ENCODE results near the gene CHRNG.

Gene CHRNG

GRCh38 chr2:232505856-232506255, 33.6 kb upstream of the CHRNG start:
- no peak for FAIRE-seq

DNA sequence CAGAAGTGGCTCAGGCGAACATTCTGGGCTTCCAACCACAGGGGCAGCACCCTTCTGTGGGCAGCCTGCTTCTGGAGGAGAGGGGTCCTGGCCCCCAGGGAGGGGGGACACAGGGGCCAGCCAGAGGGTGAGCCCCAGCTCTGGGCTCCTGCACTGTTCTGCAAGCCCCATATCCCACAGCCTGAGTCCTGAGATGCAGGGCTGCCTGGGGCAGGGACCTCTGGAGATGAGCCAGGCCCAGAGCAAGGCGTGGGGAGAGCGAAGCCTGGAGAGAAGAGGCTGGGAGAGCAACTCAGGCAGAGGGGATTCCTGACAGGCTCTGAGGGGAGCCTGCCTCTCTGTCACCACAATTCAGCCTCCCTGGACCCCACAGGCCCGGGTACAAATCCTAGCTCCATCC, 32.8 kb upstream of the CHRNG start:
- no peak for FAIRE-seq

DNA sequence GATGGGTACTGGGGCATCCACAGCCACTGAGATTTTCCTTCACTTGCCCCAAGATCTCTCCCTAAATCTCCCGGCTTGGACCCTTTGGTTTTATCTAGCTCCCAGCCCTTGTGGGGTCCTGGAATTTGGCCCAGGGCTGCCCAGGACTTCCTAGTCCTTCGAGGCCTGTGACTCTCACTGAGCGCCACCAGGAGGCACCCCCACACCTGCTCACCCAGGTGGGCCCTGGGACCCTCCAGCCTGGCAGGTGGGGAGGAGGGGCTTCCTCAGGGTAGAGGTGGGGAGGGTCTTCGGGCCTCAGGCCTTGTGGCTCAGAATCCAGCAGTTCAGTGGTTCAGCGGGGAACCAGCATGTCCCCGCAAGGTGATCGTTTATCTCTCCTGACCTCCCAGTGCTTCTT, 31.2 kb upstream of the CHRNG start:
- no peak for FAIRE-seq

GRCh38 chr2:232511336-232511890, 28.1 kb upstream of the CHRNG start:
- FAIRE-seq = no peak

DNA sequence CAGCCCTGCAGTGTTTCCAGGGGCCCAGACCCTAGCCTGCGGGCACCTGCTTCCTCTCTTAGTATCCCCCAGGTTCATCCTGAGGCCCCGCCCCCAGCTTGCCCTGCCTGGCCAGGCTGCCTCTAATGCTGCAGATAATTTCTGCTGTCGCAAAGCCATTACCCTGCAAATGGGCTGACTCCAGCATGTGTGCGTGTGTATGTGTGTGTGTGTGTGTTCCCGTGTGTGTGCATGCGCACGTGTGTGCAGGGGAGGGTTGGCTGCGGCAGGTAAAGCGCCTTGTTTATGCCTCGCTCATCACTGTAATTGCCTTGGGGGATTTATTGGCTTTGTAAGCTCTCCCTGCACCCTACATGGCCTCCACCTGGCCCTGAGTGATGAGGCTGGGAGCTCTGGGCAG, 26.9 kb upstream of the CHRNG start:
- no peak for FAIRE-seq

GRCh38 chr2:232513353-232513752, 26.1 kb upstream of the CHRNG start:
- FAIRE-seq = no peak

GRCh38 chr2:232515639-232516038, 23.9 kb upstream of the CHRNG start:
- FAIRE-seq = no peak

DNA sequence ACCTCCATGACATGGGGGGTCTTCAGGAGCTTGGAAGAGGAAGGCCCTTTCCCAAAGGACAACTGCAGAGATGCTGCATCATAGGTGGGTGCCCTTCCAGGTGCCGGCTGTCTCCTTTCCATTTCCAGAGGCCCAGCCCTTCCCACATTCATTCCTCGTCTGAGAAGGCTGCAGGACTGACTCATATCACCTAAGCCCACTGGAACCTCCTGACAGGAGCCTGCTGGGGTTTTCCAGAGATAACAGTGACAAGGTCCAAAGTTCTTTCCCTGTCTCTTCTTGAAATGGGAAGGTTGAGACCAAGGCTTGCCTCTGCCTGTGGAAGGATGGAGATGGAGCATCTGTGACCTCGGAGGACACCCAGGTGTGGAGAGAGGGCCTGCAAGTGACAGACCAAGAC, 22.9 kb upstream of the CHRNG start:
- FAIRE-seq = no peak

GRCh38 chr2:232518844-232519243, 20.6 kb upstream of the CHRNG start:
- FAIRE-seq = no peak

- no peak for FAIRE-seq
These were observed 19.7 kb upstream of the CHRNG start, which contains the start of gene PRSS56 for GRCh38 chr2:232519581-232520438. Gene PRSS56, plus strand, starts transcription at chr2:232520388. Its CDS starts 211 bp downstream, at chr2:232520599.

- FAIRE-seq = no peak
These were observed 19.0 kb upstream of the CHRNG start for GRCh38 chr2:232520489-232520888.

GRCh38 chr2:232521098-232521497, 18.4 kb upstream of the CHRNG start:
- no peak for FAIRE-seq

GRCh38 chr2:232521959-232522622, 17.4 kb upstream of the CHRNG start:
- no peak for FAIRE-seq

DNA sequence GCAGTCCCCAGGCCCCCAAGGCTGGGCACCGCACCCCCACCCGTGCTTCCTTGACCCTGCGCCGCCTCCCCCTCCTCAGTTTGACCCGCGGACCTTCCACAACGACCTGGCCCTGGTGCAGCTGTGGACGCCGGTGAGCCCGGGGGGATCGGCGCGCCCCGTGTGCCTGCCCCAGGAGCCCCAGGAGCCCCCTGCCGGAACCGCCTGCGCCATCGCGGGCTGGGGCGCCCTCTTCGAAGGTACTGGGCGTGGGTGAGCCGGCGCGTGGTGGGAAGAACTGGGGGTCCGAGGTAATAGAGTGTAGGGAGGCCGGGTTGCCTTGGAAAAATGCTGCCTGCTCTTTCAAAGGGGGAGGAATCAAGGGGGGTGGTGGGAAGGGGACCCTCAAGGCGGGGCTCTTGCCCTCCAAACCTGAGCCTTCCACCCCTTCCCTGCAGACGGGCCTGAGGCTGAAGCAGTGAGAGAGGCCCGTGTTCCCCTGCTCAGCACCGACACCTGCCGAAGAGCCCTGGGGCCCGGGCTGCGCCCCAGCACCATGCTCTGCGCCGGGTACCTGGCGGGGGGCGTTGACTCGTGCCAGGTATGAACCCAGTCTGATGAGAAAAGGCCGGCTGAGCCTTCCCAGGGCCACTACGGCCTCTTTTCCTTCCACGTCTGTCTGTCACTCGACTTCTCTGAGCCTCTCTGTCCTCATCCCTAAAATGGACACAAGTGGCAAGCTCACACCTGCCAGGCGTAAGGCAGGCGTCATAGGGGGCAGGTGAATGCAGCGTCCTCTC, 16.7 kb upstream of the CHRNG start:
- no peak for FAIRE-seq

DNA sequence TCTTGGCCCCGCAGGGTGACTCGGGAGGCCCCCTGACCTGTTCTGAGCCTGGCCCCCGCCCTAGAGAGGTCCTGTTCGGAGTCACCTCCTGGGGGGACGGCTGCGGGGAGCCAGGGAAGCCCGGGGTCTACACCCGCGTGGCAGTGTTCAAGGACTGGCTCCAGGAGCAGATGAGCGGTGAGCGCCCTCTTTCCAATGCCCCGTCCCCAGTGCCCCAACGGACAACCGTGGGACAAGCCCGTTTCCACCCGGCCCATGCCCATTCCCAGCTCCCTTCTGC, 16.1 kb upstream of the CHRNG start:
- no peak for FAIRE-seq

DNA sequence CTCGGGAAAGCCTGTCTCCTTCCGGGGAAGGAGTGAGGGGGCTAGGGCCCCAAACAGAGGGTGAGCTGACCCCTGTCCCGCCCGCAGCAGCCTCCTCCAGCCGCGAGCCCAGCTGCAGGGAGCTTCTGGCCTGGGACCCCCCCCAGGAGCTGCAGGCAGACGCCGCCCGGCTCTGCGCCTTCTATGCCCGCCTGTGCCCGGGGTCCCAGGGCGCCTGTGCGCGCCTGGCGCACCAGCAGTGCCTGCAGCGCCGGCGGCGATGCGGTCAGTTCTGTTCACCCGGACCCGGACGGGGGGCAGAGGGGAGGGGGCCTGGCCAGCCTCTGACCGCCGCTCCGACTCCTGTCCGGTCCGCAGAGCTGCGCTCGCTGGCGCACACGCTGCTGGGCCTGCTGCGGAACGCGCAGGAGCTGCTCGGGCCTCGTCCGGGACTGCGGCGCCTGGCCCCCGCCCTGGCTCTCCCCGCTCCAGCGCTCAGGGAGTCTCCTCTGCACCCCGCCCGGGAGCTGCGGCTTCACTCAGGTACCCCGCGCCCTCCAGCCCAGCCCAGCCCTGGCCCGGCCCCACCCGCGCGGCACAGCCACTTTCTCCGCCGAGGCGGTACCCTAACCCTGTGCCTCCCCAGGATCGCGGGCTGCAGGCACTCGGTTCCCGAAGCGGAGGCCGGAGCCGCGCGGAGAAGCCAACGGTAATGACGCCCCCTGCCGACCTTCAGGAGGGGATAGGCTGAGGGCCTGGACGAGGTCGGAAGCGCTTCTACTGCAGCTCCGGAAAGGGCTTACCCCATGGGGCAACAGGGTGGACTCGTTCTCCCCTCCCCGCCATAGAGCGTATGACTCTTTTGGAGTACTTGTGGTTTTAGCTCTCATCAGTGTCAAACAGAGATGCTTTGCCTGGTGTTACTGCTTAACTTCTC, 15.6 kb upstream of the CHRNG start:
- no peak for FAIRE-seq

- no peak for FAIRE-seq
These were observed 14.7 kb upstream of the CHRNG start for GRCh38 chr2:232524771-232525170.

- FAIRE-seq = no peak
These were observed 14.3 kb upstream of the CHRNG start for GRCh38 chr2:232525199-232525598.

- FAIRE-seq = no peak
These were observed 13.6 kb upstream of the CHRNG start, which contains the start of gene CHRND for GRCh38 chr2:232525791-232526371. Gene CHRND, plus strand, starts transcription at chr2:232526160. Its CDS starts 56 bp downstream, at chr2:232526216.

DNA sequence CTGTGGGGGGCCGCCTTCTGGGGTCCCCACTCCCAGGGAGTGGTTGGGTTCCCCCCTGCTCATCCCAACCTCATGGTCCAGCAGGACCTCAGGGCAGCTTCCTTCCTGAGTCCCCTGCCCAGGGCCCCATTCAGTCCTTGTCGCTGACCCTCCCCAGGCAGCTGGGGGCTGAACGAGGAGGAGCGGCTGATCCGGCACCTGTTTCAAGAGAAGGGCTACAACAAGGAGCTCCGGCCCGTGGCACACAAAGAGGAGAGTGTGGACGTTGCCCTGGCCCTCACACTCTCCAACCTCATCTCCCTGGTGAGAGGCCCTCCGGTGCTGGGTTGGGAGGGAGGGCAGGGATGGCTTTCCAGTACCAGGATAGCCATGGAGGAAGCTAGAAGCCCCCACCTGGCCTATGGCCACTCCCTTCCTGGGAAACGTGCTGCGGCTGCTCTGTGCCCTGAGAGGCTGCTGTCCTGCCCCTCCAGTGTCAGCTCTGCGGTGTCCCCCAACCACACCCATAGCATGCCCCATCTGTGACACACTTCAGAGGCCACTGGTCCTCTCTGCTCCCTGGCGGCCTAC, 13.0 kb upstream of the CHRNG start:
- no peak for FAIRE-seq

GRCh38 chr2:232527905-232528470, 11.5 kb upstream of the CHRNG start:
- no peak for FAIRE-seq

Data from A204.1 (cell line).